Measurements from ENCODE around the gene MRNIP. TPM values are rescaled to one million over a fixed set of nuclear protein-coding genes. Genes with fewer than 3 reads are reported as not detected.
A peak's percentile ranks its signal among the peaks of the same experiment; 100 is the strongest.
"Not testable (repeated sequence)": the region's sequence is repeated elsewhere in the genome, so short reads cannot be mapped to it uniquely, and the experiment has no call there.

Gene MRNIP
- total RNA-seq, 1 donor from 2014 or later, result 12.8 TPM

GRCh38 chr5:179872828-179873575, 14.4 kb upstream of the MRNIP start:
- ATAC-seq (no peak), DNase-seq (ENCODE audit: low spot score) (no peak)

- DNase-seq (ENCODE audit: low spot score) (no peak), ATAC-seq (no peak)
These were observed 13.6 kb upstream of the MRNIP start for GRCh38 chr5:179872055-179872827.

GRCh38 chr5:179871533-179871932, 12.9 kb upstream of the MRNIP start:
- ATAC-seq; DNase-seq (ENCODE audit: low spot score): not testable (repeated sequence)

GRCh38 chr5:179870952-179871351, 12.3 kb upstream of the MRNIP start:
- ATAC-seq, result no peak
- no peak for DNase-seq (ENCODE audit: low spot score)

- ATAC-seq (peak; percentile 65), DNase-seq (ENCODE audit: low spot score) (peak; percentile 59)
These were observed 11.8 kb upstream of the MRNIP start for GRCh38 chr5:179870403-179870903.

- DNase-seq (ENCODE audit: low spot score), result no peak
These were observed 11.2 kb upstream of the MRNIP start for GRCh38 chr5:179869641-179870402.

GRCh38 chr5:179869101-179869500, 10.5 kb upstream of the MRNIP start:
- ATAC-seq (no peak), DNase-seq (ENCODE audit: low spot score) (no peak)

More at GRCh38 chr5:179869641-179870402, 11.2 kb upstream of the MRNIP start:
- ATAC-seq, result no peak

GRCh38 chr5:179868541-179868940, 9.9 kb upstream of the MRNIP start:
- no peak for DNase-seq (ENCODE audit: low spot score)
- ATAC-seq, result no peak

GRCh38 chr5:179867476-179867875, 8.9 kb upstream of the MRNIP start:
- no peak for DNase-seq (ENCODE audit: low spot score)
- ATAC-seq, result no peak

- ATAC-seq (no peak), DNase-seq (ENCODE audit: low spot score) (no peak)
These were observed 8.5 kb upstream of the MRNIP start for GRCh38 chr5:179867079-179867465.

GRCh38 chr5:179866241-179867078, 7.8 kb upstream of the MRNIP start:
- peak; percentile 17 for ATAC-seq
- no peak for DNase-seq (ENCODE audit: low spot score)

- no peak for DNase-seq (ENCODE audit: low spot score)
- no peak for ATAC-seq
These were observed 7.0 kb upstream of the MRNIP start for GRCh38 chr5:179865491-179866240.

- no peak for DNase-seq (ENCODE audit: low spot score)
- ATAC-seq, result no peak
These were observed 6.1 kb upstream of the MRNIP start for GRCh38 chr5:179864686-179865085.

GRCh38 chr5:179863449-179864085, 5.0 kb upstream of the MRNIP start:
- DNase-seq (ENCODE audit: low spot score) (no peak), ATAC-seq (no peak)

GRCh38 chr5:179862891-179863290, 4.3 kb upstream of the MRNIP start:
- ATAC-seq (no peak), DNase-seq (ENCODE audit: low spot score) (no peak)

- DNase-seq (ENCODE audit: low spot score), result no peak
- ATAC-seq, result no peak
These were observed 3.7 kb upstream of the MRNIP start for GRCh38 chr5:179862296-179862695.

GRCh38 chr5:179860301-179860700, 1.7 kb upstream of the MRNIP start:
- no peak for DNase-seq (ENCODE audit: low spot score)
- ATAC-seq, result no peak

GRCh38 chr5:179858241-179858585, 404 bp downstream of the MRNIP start:
- no peak for DNase-seq (ENCODE audit: low spot score)
- ATAC-seq, result peak; percentile 71

- DNase-seq (ENCODE audit: low spot score), result no peak
- ATAC-seq, result no peak
These were observed 4.3 kb downstream of the MRNIP start for GRCh38 chr5:179854356-179854755.
